ENCODE results near the gene ZDHHC3.
A peak's percentile ranks its signal among the peaks of the same experiment; 100 is the strongest.

Gene ZDHHC3

GRCh38 chr3:44926172-44926571 is 49.8 kb downstream of the ZDHHC3 start:
- no peak for DNase-seq

- DNase-seq, result no peak
These were observed 51.4 kb downstream of the ZDHHC3 start for GRCh38 chr3:44924457-44925084.

GRCh38 chr3:44923632-44924456 is 52.1 kb downstream of the ZDHHC3 start:
- DNase-seq, result peak; percentile 71

GRCh38 chr3:44920081-44920480 is 55.9 kb downstream of the ZDHHC3 start:
- peak; percentile 9 for DNase-seq

GRCh38 chr3:44918581-44918980 is 57.4 kb downstream of the ZDHHC3 start:
- DNase-seq, result no peak

GRCh38 chr3:44918087-44918486 is 57.9 kb downstream of the ZDHHC3 start:
- no peak for DNase-seq

- DNase-seq, result no peak
These were observed 60.1 kb downstream of the ZDHHC3 start for GRCh38 chr3:44915702-44916438.

- DNase-seq, result peak; percentile 14
These were observed 61.0 kb downstream of the ZDHHC3 start for GRCh38 chr3:44914936-44915335.

GRCh38 chr3:44913868-44914468 is 62.0 kb downstream of the ZDHHC3 start:
- DNase-seq, result peak; percentile 76

- no peak for DNase-seq
These were observed 65.3 kb downstream of the ZDHHC3 start for GRCh38 chr3:44910693-44911092.

- DNase-seq, result no peak
These were observed 66.9 kb downstream of the ZDHHC3 start for GRCh38 chr3:44909063-44909462.

GRCh38 chr3:44907612-44908011 is 68.4 kb downstream of the ZDHHC3 start:
- DNase-seq, result no peak

GRCh38 chr3:44906997-44907396 is 69.0 kb downstream of the ZDHHC3 start:
- DNase-seq, result no peak

GRCh38 chr3:44905446-44906157 is 70.4 kb downstream of the ZDHHC3 start:
- DNase-seq, result no peak

GRCh38 chr3:44903751-44904150 is 72.2 kb downstream of the ZDHHC3 start:
- no peak for DNase-seq

GRCh38 chr3:44903314-44903713 is 72.7 kb downstream of the ZDHHC3 start:
- no peak for DNase-seq

GRCh38 chr3:44902628-44903027 is 73.3 kb downstream of the ZDHHC3 start:
- DNase-seq, result no peak

- no peak for DNase-seq
These were observed 76.1 kb downstream of the ZDHHC3 start for GRCh38 chr3:44899683-44900367.

GRCh38 chr3:44896440-44896839 is 79.5 kb downstream of the ZDHHC3 start:
- no peak for DNase-seq

- peak; percentile 68 for DNase-seq
These were observed 81.5 kb downstream of the ZDHHC3 start for GRCh38 chr3:44894485-44894884.

- peak; percentile 74 for DNase-seq
These were observed 82.9 kb downstream of the ZDHHC3 start for GRCh38 chr3:44893097-44893496.

GRCh38 chr3:44892689-44893088 is 83.3 kb downstream of the ZDHHC3 start:
- no peak for DNase-seq

Measured in fibroblast of skin of scalp (primary cell).